Measurements from ENCODE around the gene ERC2.

- TF ChIP-seq ZNF274 (IDR thresholded peaks at IDR 0.05; ENCODE audit: low read length): no peak
- no peak for TF ChIP-seq ZNF274 (tag by site-specific recombination; IDR thresholded peaks at IDR 0.05; ENCODE audit: borderline replicate concordance)
- TF ChIP-seq CTCF (tag by site-specific recombination; IDR thresholded peaks at IDR 0.05): no peak
- TF ChIP-seq HOXA7 (CRISPR knock-in tag; IDR thresholded peaks at IDR 0.05; ENCODE audit: borderline replicate concordance): no peak
- no peak for TF ChIP-seq ZNF600 (tag by site-specific recombination; IDR thresholded peaks at IDR 0.05)
- TF ChIP-seq ZNF248 (tag by site-specific recombination; IDR thresholded peaks at IDR 0.05): no peak
- TF ChIP-seq ZBTB17 (tag by site-specific recombination; IDR thresholded peaks at IDR 0.05): no peak
- TF ChIP-seq ZNF658 (tag by site-specific recombination; IDR thresholded peaks at IDR 0.05): no peak
- TF ChIP-seq, protein P1, sequence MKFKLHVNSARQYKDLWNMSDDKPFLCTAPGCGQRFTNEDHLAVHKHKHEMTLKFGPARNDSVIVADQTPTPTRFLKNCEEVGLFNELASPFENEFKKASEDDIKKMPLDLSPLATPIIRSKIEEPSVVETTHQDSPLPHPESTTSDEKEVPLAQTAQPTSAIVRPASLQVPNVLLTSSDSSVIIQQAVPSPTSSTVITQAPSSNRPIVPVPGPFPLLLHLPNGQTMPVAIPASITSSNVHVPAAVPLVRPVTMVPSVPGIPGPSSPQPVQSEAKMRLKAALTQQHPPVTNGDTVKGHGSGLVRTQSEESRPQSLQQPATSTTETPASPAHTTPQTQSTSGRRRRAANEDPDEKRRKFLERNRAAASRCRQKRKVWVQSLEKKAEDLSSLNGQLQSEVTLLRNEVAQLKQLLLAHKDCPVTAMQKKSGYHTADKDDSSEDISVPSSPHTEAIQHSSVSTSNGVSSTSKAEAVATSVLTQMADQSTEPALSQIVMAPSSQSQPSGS (tag by site-specific recombination; IDR thresholded peaks at IDR 0.05; ENCODE audit: low read depth): no peak
- TF ChIP-seq ZNF776 (tag by site-specific recombination; IDR thresholded peaks at IDR 0.05; ENCODE audit: borderline replicate concordance): no peak
- TF ChIP-seq, protein P2, sequence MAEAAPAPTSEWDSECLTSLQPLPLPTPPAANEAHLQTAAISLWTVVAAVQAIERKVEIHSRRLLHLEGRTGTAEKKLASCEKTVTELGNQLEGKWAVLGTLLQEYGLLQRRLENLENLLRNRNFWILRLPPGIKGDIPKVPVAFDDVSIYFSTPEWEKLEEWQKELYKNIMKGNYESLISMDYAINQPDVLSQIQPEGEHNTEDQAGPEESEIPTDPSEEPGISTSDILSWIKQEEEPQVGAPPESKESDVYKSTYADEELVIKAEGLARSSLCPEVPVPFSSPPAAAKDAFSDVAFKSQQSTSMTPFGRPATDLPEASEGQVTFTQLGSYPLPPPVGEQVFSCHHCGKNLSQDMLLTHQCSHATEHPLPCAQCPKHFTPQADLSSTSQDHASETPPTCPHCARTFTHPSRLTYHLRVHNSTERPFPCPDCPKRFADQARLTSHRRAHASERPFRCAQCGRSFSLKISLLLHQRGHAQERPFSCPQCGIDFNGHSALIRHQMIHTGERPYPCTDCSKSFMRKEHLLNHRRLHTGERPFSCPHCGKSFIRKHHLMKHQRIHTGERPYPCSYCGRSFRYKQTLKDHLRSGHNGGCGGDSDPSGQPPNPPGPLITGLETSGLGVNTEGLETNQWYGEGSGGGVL (tag by site-specific recombination; IDR thresholded peaks at IDR 0.05): no peak
- no peak for TF ChIP-seq ZNF785 (tag by site-specific recombination; IDR thresholded peaks at IDR 0.05)
- TF ChIP-seq GLIS1 (tag by site-specific recombination; IDR thresholded peaks at IDR 0.05): no peak
These were observed 947.1 kb downstream of the ERC2 start for GRCh38 chr3:55521064-55521737.

All from HEK293 (cell line).